MCF 10A (cell line): ENCODE results near the gene UGT1A5. TPM values are rescaled to one million over a fixed set of nuclear protein-coding genes. Genes with fewer than 3 reads are reported as not detected.

Experiments used
- BruUV-seq: library from RNA; stranded (reverse); fragments of 400-500 nt; replicated peaks from 2 replicates; lab custom pipeline; 2021; lab: Mats Ljungman, UMichigan
- CTCF ChIA-PET: fragments of 300-600 bp; sonication (Branson Sonifier 250); formaldehyde crosslinking; extraction: SDS; loops from one replicate; lab custom pipeline; 2021; ENCODE audit warnings: antibody characterized with exemption, inconsistent platforms; lab: Yijun Ruan, JAX
- POLR2A ChIA-PET: fragments of 300-600, 350-650 bp; sonication (Branson Sonifier 250); formaldehyde crosslinking; extraction: SDS; loops from one replicate; lab custom pipeline; 2020; ENCODE audit warnings: antibody characterized with exemption, inconsistent platforms; lab: Yijun Ruan, JAX
- DNase-seq: peaks from one replicate; pipeline ENCODE4 v3.0.0-alpha.2; 2018; ENCODE audit not compliant: unreplicated experiment
- H3K27ac Mint-ChIP-seq: one replicate; pipeline ENCODE4 v1.8.0; 2022; ENCODE audit warnings: mild to moderate bottlenecking, low read depth, mixed read lengths; ENCODE audit not compliant: unreplicated experiment
- H3K27me3 Mint-ChIP-seq: one replicate; pipeline ENCODE4 v1.8.0; 2022; ENCODE audit warnings: mixed read lengths; ENCODE audit not compliant: insufficient read depth, unreplicated experiment
- H3K36me3 Mint-ChIP-seq: one replicate; pipeline ENCODE4 v1.8.0; 2022; ENCODE audit warnings: mild to moderate bottlenecking, moderate library complexity, mixed read lengths; ENCODE audit not compliant: insufficient read depth, unreplicated experiment
- H3K4me1 Mint-ChIP-seq: one replicate; pipeline ENCODE4 v1.8.0; 2022; ENCODE audit warnings: mixed read lengths; ENCODE audit not compliant: insufficient read depth, unreplicated experiment
- H3K4me3 Mint-ChIP-seq: one replicate; pipeline ENCODE4 v1.8.0; 2022; ENCODE audit warnings: mild to moderate bottlenecking, moderate library complexity, mixed read lengths; ENCODE audit not compliant: unreplicated experiment
- H3K9me3 Mint-ChIP-seq: one replicate; pipeline ENCODE4 v1.8.0; 2022; ENCODE audit warnings: mixed read lengths; ENCODE audit not compliant: unreplicated experiment
- CTCF ChIP-seq: fragments of 200-600 bp; IDR thresholded peaks from one replicate; pipeline ENCODE4 v1.8.0; 2022; ENCODE audit warnings: antibody characterized with exemption, mild to moderate bottlenecking; ENCODE audit not compliant: unreplicated experiment
- intact Hi-C: fragments of 100-400 bp; cut with micrococcal nuclease; formaldehyde crosslinking; loops from 2 replicates; pipeline ENCODE4 v1.14.1; 2022
- total RNA-seq: library from RNA; stranded (reverse); gene quantifications from 2 replicates; pipeline ENCODE4 v1.2.3, GENCODE V29; 2022

Gene UGT1A5
- total RNA-seq, 1 experiment from 2014 or later: not detected

GRCh38 chr2:233807966-233808935 is 95.5 kb downstream of the UGT1A5 start:
- peaks cover 13% of the 10 kb centered on the region for H3K27me3 Mint-ChIP-seq
- H3K27ac Mint-ChIP-seq: no peak overlapping the region
- H3K4me1 Mint-ChIP-seq: no peaks in the 10 kb centered on the region
- no peak overlapping the region for H3K4me3 Mint-ChIP-seq
- H3K9me3 Mint-ChIP-seq: no peaks in the 10 kb centered on the region
- BruUV-seq: no TSS peak
- POLR2A ChIA-PET: no interaction called here
- no peaks in the 10 kb centered on the region for H3K36me3 Mint-ChIP-seq
- no peak for DNase-seq
- CTCF ChIA-PET: no interaction called here
- intact Hi-C loops: no loop called here
- TF ChIP-seq CTCF: no peak

DNA sequence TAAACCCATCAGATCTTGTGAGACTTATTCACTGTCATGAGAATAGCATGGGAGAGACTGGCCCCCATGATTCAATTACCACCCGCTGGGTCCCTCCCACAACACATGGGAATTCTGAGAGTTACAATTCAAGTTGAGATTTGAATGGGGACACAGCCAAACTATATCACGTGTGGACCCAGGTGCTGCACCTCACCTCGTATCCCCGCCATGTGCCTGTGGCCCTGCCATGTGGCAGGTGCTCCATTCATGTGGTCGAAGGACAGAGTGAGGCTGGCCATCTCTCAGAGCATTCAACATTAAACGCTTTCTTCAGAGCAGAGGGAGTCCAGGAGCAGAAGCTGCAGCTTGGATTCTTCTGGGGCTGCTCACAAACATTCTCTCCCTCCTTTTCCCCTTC is 97.7 kb downstream of the UGT1A5 start:
- H3K27ac Mint-ChIP-seq: no peak overlapping the region
- intact Hi-C loops: no loop called here
- H3K9me3 Mint-ChIP-seq: no peaks in the 10 kb centered on the region
- DNase-seq: no peak
- H3K4me3 Mint-ChIP-seq: no peak overlapping the region
- ChIA-PET POLR2A (no interaction called here), CTCF (no interaction called here)
- H3K36me3 Mint-ChIP-seq: no peaks in the 10 kb centered on the region
- H3K27me3 Mint-ChIP-seq: peaks cover 13% of the 10 kb centered on the region
- TF ChIP-seq CTCF: no peak
- no peaks in the 10 kb centered on the region for H3K4me1 Mint-ChIP-seq
- no TSS peak for BruUV-seq

DNA sequence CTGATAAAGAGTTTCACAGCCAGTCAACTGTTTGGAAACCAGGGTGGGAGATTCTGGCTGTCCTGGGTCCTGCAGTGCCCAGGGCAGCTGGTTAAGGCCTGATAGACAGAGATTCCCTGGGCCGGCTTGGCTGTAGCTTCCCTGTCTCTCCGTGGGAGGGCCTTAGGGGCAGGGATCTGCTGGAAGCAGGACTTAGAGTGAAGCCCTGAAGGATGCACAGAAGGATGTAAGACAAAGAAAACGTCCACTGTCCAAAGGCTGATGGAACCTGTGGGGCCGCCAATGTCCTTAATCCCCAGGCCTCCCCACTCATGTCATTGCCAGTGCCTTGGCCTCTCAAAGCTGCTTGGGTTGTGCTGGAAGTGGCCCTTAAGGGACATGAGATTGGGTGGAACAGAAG is 98.4 kb downstream of the UGT1A5 start:
- BruUV-seq: no TSS peak
- H3K36me3 Mint-ChIP-seq: no peaks in the 10 kb centered on the region
- intact Hi-C loops: no loop called here
- no peak overlapping the region for H3K4me3 Mint-ChIP-seq
- H3K9me3 Mint-ChIP-seq: no peaks in the 10 kb centered on the region
- H3K27ac Mint-ChIP-seq: no peak overlapping the region
- no peaks in the 10 kb centered on the region for H3K4me1 Mint-ChIP-seq
- H3K27me3 Mint-ChIP-seq: peaks cover 13% of the 10 kb centered on the region
- CTCF ChIA-PET: no interaction called here
- DNase-seq: no peak
- POLR2A ChIA-PET: no interaction called here
- no peak for TF ChIP-seq CTCF

GRCh38 chr2:233811732-233812131 is 99.0 kb downstream of the UGT1A5 start:
- ChIA-PET CTCF (no interaction called here), POLR2A (no interaction called here)
- peaks cover 13% of the 10 kb centered on the region for H3K27me3 Mint-ChIP-seq
- H3K4me1 Mint-ChIP-seq: no peaks in the 10 kb centered on the region
- intact Hi-C loops: no loop called here
- no peak overlapping the region for H3K4me3 Mint-ChIP-seq
- TF ChIP-seq CTCF: no peak
- H3K9me3 Mint-ChIP-seq: no peaks in the 10 kb centered on the region
- DNase-seq: no peak
- BruUV-seq: no TSS peak
- no peak overlapping the region for H3K27ac Mint-ChIP-seq
- no peaks in the 10 kb centered on the region for H3K36me3 Mint-ChIP-seq
